NT2/D1 (cell line): Measurements from ENCODE around the gene SDCCAG8.

Experiments
- DNase-seq: peaks from one replicate; pipeline ENCODE4 v3.0.0-alpha.2; 2011; ENCODE audit warnings: low read depth, low spot score
- H3K27me3 ChIP-seq: 2 replicates; pipeline ENCODE4 v1.6.0; 2011; ENCODE audit warnings: mild to moderate bottlenecking; ENCODE audit not compliant: insufficient read length, insufficient read depth
- H3K36me3 ChIP-seq: 2 replicates; pipeline ENCODE4 v1.6.1; 2011; ENCODE audit warnings: mild to moderate bottlenecking, low read length, mixed read lengths; ENCODE audit not compliant: insufficient read depth, insufficient read length
- H3K4me1 ChIP-seq: 2 replicates; pipeline ENCODE4 v1.5.1; 2011; ENCODE audit not compliant: insufficient read depth, insufficient read length
- H3K4me3 ChIP-seq: 2 replicates; pipeline ENCODE4 v1.5.1; 2011; ENCODE audit warnings: low read depth; ENCODE audit not compliant: insufficient read length
- H3K9ac ChIP-seq: 2 replicates; pipeline ENCODE4 v1.6.0; 2011; ENCODE audit warnings: low read depth; ENCODE audit not compliant: insufficient read length
- H3K9me3 ChIP-seq: 2 replicates; pipeline ENCODE4 v1.5.1; 2011; ENCODE audit warnings: mild to moderate bottlenecking, low read length; ENCODE audit not compliant: insufficient read depth
- SUZ12 ChIP-seq: IDR thresholded peaks from 2 replicates; pipeline ENCODE4 v1.6.1; 2011; ENCODE audit not compliant: insufficient read length, insufficient read depth; ENCODE audit errors: extremely low read depth
- YY1 ChIP-seq: IDR thresholded peaks from 2 replicates; pipeline ENCODE4 v1.6.1; 2011; ENCODE audit not compliant: insufficient read length, insufficient read depth
- ZNF274 ChIP-seq: IDR thresholded peaks from 2 replicates; pipeline ENCODE4 v1.6.1; 2011; ENCODE audit warnings: mild to moderate bottlenecking, low read depth, low read length

SDCCAG8 gene

DNA sequence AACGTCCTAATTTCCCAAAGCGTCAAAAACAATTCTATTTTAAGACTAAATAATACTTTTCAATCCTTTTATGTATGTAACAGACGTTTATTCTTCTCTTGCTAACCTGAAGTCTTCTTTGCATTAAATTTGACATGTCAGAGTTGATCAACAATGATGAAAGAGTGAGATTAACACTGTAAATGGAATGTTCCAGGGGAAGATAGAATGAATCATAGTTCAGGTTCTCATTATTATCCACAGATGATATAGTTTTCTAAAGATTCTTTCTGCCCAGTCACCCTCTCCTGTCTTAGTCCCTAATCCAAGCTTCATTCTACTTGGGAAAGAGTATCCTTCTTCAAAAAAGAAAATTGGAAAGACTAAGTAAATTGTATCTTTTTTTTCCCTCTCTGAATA, 38.9 kb downstream of the SDCCAG8 start:
- H3K4me1 ChIP-seq, result no peaks in the 10 kb centered on the region
- DNase-seq, result no peak

DNA sequence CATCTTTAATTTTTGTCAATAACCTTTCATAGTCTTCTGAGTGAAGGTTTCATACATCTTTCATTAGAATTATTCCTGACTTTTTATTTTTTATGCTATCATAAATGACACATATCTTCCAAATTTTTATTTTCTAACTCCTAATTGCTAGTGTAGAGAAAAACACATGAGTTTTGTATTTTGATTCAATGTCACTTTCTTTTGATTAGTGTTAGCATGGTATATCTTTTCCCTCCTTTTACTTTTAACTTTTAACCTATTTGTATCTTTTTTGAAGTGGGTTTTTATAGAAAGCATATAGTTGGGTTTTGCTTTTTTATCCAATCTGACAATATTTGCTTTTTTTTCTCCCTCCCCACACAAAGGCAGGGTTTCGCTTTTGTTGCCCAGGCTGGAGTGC, 43.2 kb downstream of the SDCCAG8 start:
- H3K36me3 ChIP-seq, result no peaks in the 10 kb centered on the region
- TF ChIP-seq ZNF274 (no peak), SUZ12 (no peak), YY1 (no peak)
- H3K4me1 ChIP-seq, result no peaks in the 10 kb centered on the region
- H3K9me3 ChIP-seq, result no peaks in the 10 kb centered on the region
- DNase-seq, result no peak
- no peak overlapping the region for H3K9ac ChIP-seq
- no peaks in the 10 kb centered on the region for H3K27me3 ChIP-seq
- no peak overlapping the region for H3K4me3 ChIP-seq

More for the DNA sequence above, 38.9 kb downstream of the SDCCAG8 start:
- H3K36me3 ChIP-seq, result no peaks in the 10 kb centered on the region
- TF ChIP-seq SUZ12, result no peak
- TF ChIP-seq ZNF274, result no peak
- TF ChIP-seq YY1, result no peak
- H3K9me3 ChIP-seq, result no peaks in the 10 kb centered on the region
- H3K27me3 ChIP-seq, result no peaks in the 10 kb centered on the region
- no peak overlapping the region for H3K4me3 ChIP-seq
- no peak overlapping the region for H3K9ac ChIP-seq

DNA sequence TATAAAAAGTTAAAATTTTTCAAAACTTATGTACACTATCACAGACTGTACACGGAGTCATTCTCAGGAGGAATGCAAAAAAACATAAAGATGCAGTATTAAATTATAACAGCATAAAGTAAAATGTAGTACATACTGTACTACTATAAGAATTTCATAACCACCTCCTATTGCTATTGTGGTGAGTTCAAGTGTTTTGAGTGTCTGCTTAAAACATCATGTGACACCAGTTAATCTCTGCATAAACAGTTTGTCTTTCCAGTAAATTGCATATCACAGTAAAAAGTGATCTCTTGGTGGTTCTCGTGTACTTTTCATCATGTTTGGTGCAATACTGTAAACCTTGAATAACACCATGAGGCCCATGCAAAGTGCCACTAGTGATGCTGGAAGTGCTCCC, 45.2 kb downstream of the SDCCAG8 start:
- Histone ChIP-seq H3K36me3 (no peaks in the 10 kb centered on the region), H3K27me3 (no peaks in the 10 kb centered on the region), H3K4me3 (no peak overlapping the region), H3K9ac (no peak overlapping the region), H3K9me3 (no peaks in the 10 kb centered on the region), H3K4me1 (no peaks in the 10 kb centered on the region)
- TF ChIP-seq SUZ12, result no peak
- TF ChIP-seq ZNF274, result no peak
- TF ChIP-seq YY1, result no peak
- DNase-seq, result no peak

DNA sequence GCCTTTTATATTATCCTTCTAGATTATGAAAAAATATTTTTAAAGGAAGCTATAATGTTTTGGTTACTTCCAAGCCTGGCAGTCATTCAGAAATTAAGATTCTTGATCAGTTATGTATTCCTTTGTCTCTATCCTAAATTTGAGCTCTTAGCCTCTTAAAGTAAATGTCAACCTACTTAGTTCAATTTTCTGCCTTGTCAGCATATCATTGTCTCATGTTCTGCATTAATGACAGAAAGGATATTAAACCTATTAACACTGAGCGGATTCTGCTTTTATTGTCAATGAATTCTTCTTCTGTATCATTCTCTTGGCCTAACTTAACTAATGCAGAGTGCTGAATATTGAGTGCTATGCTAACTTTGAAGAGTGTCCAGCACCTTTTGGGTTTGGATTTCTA, 56.0 kb downstream of the SDCCAG8 start:
- no peak for DNase-seq
- H3K4me1 ChIP-seq, result no peaks in the 10 kb centered on the region
- no peak overlapping the region for H3K9ac ChIP-seq
- TF ChIP-seq ZNF274, result no peak
- no peak overlapping the region for H3K4me3 ChIP-seq
- H3K27me3 ChIP-seq, result no peaks in the 10 kb centered on the region
- H3K9me3 ChIP-seq, result no peaks in the 10 kb centered on the region
- peaks cover 4% of the 10 kb centered on the region for H3K36me3 ChIP-seq

DNA sequence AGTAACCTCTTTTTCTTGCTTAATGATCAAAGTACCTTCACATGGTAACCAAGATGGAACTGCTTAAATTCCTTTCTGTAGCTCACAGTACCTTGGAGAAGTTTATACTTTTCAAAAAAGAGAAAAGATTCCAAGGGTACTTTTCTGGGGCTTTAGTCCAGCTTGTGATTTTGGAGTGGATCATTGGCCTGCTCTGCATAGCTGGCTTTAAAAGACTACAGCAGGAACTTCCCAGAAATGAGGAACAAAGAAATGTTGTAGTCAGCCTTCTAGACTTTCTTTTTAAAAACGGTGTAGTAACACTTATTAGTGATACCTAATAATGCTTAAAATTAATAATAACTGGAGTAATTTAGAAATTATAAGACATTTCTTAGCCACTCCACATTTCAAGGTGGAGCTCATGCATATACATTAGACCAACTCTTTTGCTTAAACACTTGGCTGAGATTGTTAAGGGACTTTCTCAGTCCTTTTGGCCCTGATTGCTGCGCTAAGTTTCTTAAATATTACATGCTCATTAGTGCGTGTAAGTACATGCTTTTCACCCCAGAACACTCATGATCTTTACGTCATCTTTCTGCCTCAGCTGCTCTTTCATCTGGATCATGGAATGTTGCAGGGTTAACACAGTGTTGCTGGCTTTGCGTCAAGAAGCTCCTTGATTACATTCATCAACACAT, 57.3 kb downstream of the SDCCAG8 start:
- no peak for DNase-seq
- Histone ChIP-seq H3K36me3 (peaks cover 10% of the 10 kb centered on the region), H3K27me3 (no peaks in the 10 kb centered on the region), H3K9ac (no peak overlapping the region), H3K4me1 (no peaks in the 10 kb centered on the region), H3K9me3 (no peaks in the 10 kb centered on the region), H3K4me3 (no peak overlapping the region)
- TF ChIP-seq ZNF274 (no peak), SUZ12 (no peak), YY1 (no peak)

DNA sequence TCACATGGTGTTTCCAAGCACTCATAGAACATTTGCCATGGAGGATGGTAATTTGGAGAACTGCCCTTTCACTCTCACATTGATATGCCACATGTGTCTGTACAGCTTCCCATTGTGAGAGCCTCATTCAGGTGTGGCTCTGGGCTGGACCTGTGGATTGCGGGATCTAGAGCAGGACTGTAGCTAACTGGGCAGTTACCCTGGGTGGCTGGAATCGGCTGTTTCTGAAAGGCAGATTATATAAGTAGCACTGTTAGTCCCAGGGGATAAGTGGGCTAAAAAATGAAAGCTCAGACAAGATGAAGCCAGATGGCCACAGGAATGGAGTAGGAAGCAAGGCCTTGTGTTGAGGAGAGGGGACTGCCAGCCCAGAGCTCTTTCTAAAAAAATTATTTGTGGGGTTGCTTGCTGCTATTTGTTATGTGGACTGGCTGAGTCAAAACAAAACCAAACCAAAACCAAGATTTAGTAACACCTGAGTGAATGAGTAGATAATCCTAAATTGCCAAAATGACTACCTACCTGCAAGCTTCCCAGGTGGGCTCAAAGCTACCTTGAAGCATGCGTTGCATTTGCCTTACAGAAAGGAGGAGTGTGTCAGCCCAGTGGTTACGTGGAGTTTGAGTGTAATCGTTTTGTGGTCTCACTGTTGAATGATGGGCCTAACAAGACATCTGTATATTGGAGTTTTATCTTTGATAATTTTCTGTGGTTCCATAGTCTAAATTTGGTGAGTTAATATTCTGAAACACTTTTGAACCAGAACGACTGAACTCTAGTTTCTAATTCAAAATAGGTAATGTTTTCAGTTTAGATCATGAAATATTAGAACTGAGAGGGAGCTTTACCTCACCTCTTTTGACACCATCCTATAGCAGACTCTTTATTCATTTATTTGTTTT, 58.0 kb downstream of the SDCCAG8 start:
- H3K36me3 ChIP-seq, result peaks cover 11% of the 10 kb centered on the region
- no peak overlapping the region for H3K4me3 ChIP-seq
- no peak overlapping the region for H3K9ac ChIP-seq
- DNase-seq, result no peak
- H3K27me3 ChIP-seq, result no peaks in the 10 kb centered on the region
- no peaks in the 10 kb centered on the region for H3K9me3 ChIP-seq
- no peaks in the 10 kb centered on the region for H3K4me1 ChIP-seq
- TF ChIP-seq YY1 (no peak), SUZ12 (no peak), ZNF274 (no peak)

DNA sequence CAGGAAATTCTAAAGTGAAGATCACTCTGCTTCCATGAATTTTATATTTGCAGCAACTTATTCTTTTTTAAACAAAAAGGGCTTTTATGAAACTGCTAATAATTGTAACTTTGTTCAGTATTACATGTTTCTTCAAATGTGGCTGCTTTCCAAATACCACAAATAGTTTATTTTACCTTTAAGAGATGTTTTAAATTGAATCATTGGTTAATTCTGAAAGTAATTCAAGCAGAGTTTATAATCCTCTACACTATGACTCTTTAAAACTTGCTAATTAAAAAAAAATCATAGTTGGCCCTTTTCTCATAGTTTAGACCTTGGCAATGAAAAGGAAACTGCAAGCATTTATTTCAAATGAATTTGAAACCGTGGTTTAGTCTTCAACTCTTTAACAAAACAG, 59.6 kb downstream of the SDCCAG8 start:
- DNase-seq, result no peak
- Histone ChIP-seq H3K27me3 (no peaks in the 10 kb centered on the region), H3K4me1 (no peaks in the 10 kb centered on the region), H3K4me3 (no peak overlapping the region), H3K9ac (no peak overlapping the region), H3K9me3 (no peaks in the 10 kb centered on the region), H3K36me3 (peaks cover 13% of the 10 kb centered on the region)
- TF ChIP-seq ZNF274 (no peak), YY1 (no peak), SUZ12 (no peak)
